TTC549 (cell line): ENCODE data around the gene ARL14EPL.

Experiments
- FAIRE-seq: peaks from 2 replicates; lab custom pipeline; 2012; peaks lifted over from hg19 to GRCh38; lab: Jason Lieb, UNC

ARL14EPL gene

DNA sequence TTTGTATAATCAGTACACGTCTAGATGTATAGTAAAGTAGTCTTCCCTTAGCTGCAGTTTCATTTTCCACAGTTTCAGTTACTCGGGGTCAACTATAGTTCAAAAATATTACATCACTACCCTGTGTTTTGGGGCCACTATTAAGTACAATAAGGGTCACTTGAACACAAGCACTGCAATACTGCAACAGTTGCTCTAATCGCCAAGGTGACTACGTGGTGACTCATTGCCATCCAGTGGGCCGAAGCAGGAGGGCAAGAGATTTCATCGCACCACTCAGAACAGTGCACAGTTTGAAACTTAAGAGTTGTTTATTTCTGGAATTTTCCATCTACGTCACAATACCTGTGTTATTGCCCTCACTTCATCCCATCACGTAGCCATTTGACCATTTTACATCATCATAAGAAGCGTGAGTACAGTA, at the start of gene ARL14EPL:
TSS of gene ARL14EPL (plus strand) at position 379 of the 424 bp plus-strand sequence. CDS start 18,994 bp downstream, outside the sequence.
- FAIRE-seq = no peak

- FAIRE-seq = no peak
Measured at GRCh38 chr5:115983519-115983918, 48.8 kb upstream of the ARL14EPL start.

DNA sequence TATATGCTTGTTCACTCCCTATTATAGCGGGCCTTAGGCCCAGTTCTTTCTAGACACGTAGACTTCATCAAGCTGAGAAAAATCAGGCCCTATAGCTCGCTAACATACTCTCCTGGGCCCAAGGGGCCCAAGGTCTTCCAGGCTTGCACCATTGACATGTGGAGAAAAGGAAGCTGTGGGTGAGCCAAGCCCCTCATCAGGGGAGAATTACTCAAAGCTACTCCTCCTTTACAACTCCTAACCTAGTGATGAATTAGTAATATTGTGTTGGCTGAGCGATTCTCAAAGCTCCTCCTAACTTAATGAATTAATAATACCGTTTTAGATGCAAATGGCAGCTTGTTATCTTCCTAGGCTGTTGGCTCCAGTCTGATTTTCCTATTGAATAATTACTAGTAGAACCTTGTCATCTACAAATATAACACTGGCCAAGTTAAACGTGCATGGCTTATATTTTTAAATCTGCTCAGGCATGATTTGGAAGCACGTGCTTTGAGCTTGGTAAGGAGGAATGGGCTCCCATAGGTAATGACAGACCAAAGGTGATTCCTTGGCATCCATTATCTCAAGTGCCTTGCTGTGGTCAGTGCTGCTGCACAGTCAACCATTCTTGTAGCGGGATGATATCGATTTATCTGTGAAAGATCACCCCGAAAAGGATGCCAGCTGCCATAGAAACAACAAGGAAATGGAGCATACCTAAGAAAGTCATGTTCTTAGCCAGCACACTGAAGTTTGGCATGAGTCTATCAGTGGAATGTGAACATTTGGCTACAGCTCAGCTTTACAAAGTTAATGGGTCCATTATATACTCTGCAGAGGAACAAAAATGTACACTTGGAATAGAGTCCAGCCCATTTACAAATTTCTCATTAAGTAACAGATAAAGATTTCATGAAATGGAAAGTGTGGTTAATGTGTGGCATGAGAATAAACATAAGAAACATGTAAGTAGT, 46.2 kb upstream of the ARL14EPL start:
- FAIRE-seq = no peak

- FAIRE-seq = no peak
Measured at GRCh38 chr5:115988002-115988401, 44.3 kb upstream of the ARL14EPL start.

GRCh38 chr5:115992848-115993350, 39.4 kb upstream of the ARL14EPL start:
- no peak for FAIRE-seq

GRCh38 chr5:115995351-115995750, 36.9 kb upstream of the ARL14EPL start:
- FAIRE-seq = no peak

- FAIRE-seq = no peak
Measured at GRCh38 chr5:116002116-116002906, 30.0 kb upstream of the ARL14EPL start.

DNA sequence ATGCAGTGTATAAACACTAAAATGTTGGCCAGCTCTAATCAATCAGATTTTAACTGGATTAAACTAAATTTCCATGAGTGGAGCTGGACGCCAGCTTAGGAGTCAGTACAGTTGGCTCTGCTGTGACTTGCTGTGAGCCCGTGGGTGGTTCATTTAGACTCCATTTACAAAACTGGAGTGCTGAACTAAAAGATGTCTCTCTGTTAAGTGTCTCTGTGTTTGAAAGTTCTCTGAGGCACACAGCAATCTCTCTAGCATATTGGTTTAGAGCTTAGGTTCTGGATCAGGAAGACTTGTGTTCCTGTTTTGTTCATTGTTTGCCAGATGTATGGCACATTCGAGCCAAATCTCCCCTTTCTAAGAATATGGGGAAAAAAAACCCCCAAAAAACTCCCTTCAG, 28.0 kb upstream of the ARL14EPL start:
- FAIRE-seq = no peak

DNA sequence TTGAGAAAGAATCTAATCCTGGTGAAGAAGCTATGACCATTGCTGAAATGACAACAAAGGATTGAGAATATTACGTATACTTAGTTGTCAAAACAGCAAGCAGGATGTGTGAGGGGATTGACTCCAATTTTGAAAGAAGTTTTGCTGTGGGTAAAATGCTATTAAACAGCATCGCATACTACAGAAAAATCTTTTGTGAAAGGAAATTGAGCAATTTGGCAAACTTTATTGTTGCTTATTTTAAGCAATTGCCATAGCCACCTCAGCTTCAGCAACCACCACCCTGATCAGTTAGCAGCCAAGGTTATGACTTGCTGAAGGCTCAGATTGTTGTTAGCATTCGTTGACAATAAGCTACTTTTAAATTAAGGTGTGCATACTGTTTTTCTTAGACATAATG, 22.5 kb upstream of the ARL14EPL start:
- no peak for FAIRE-seq

DNA sequence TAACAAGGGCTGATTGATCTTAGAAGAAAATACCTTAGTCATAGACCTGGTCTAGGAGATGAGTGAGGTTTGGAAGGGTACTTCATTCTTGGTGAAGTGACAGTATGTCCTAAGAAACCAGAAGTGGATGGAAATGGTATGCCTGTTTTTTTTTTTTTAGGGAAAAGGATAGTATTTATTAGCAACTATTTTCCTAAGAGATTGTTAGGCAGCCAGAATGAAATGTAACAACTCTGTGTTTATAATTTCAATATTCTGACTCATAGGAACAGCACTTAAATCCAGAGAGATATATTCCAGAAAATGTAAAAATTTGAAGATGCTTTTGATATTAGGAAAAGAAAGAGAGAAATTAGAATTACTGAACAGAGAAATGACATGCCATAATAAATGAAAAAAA, 21.2 kb upstream of the ARL14EPL start:
- FAIRE-seq = no peak

- FAIRE-seq = no peak
Measured at GRCh38 chr5:116013207-116013785, 19.0 kb upstream of the ARL14EPL start.

- no peak for FAIRE-seq
Measured at GRCh38 chr5:116013936-116014335, 18.3 kb upstream of the ARL14EPL start.

DNA sequence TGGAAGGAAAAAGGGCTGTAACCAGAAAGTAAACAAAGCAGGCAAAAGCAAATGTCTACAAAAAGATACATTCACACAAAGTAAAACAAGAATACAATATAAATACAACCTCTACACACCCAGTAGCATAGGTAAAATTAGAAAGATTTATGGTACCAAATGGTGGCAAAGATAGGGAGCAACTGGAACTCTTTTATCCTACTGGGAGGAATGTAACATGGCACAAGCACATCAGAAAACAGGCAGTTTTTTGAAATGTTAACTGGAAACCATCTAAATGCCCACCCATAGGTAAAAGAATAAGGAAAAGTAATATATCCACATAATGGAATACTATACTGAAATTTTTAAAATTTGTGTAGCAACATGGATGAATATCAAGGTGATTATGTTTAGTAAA, 8.7 kb upstream of the ARL14EPL start:
- no peak for FAIRE-seq

DNA sequence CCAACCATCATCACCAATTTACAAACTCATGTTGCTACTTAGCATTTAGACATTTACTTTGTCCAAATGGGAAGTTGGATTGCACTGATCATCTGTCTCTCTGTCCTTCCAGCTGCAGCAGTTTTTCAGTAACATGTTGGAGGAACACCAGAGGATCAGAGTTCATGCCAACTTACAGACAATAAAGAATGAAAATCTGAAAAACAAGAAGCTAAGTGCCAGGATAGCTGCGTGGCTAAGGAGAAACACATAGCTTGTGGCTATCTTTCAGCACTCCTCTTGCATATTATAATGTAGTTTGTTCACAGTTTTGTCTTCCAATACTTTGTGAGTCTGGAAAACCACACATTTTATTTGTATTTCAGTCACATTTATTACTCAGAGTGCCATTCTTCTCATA, 6.4 kb upstream of the ARL14EPL start:
- FAIRE-seq = no peak

GRCh38 chr5:116032991-116033390, 719 bp downstream of the ARL14EPL start:
- no peak for FAIRE-seq

GRCh38 chr5:116035123-116035522, 2.9 kb downstream of the ARL14EPL start:
- no peak for FAIRE-seq

- FAIRE-seq = no peak
Measured at GRCh38 chr5:116037236-116037822, 5.1 kb downstream of the ARL14EPL start.

DNA sequence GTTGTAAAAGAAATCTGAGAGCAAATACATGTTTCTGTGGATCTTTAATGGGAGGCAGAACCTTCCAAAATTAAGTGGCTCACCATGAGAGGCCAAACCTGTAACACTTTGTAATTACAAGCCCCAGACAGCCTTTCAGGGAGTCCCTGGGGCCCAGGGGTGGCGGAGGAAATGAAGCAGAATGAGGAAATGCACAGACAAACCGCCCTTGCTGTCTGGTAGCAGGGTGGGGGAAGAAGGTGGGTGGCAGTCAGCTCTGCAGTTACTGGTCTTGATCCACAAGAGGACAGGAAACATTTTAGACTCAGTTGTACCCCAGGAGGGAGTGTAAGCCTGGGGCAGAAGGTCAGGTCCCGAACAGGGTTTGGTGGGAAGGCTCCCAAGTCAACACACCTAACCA, 6.5 kb downstream of the ARL14EPL start:
- no peak for FAIRE-seq

DNA sequence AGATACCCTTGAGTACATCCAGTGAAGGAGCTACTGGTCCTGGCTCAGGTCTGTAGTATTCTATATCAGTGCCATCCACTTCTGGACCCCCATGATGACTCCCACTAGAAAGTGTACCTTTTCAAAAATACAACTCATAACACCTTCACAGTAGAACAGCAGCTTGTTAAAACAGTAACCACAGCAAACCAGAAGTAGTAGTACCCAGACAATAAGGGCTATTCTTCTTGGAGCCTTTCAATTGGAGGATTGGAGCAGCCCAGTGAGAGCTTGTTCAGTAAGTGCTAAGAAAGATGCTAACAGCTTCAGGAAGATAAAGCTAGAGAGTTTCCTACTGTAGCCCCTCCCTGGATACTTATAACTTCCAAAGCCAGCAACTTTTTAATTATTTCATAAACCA, 10.1 kb downstream of the ARL14EPL start:
- FAIRE-seq = no peak

DNA sequence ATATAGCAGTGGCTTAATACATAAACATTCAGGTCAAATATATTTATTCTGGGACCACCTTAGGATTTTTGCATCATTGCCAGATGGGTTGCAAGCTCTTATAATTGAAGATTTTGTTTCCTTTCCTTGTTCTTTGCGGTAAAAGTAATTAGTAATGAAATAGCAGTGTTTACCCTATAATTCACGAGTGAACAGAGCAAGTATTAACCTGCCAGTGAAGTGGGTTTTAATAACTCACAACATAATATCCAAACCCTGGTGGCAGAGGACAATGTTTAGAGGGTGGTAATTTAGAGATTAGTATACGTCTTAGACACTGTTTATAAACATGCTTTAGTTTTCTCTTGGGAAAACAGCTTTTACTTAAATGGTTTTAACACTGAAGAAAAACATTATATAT, 11.8 kb downstream of the ARL14EPL start:
- FAIRE-seq = no peak

DNA sequence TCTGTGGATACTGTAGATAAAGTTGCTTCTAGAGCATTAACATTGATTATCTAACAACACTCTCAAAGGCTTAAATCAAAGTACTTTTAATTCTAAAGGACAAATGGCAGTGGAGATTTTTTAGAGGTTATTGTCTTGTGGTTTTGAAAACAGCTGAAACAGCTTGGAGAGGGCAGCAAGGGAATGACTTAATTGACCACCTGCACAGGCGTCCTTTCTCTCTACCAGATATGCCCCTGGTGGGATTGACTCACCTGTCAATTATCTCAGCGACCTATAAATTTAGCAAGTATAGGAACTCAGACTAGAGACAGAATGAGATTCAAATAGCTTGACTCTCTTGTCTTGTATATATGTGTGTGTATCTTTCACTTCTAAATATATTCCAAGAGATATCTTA, 13.5 kb downstream of the ARL14EPL start:
- FAIRE-seq = no peak

- no peak for FAIRE-seq
Measured at GRCh38 chr5:116046261-116046660, 14.0 kb downstream of the ARL14EPL start.
